HepG2 (cell line): ENCODE data around the gene LBX2. TPM values are rescaled to one million over a fixed set of nuclear protein-coding genes. Genes with fewer than 3 reads are reported as not detected.

ENCODE experiments used
- CHD2 ChIP-seq: IDR thresholded peaks from 2 replicates; pipeline ENCODE4 v1.6.1; 2011; ENCODE audit warnings: low read depth, low read length, improper control_type of control experiment
- KDM2A ChIP-seq: sonication (generic); formaldehyde crosslinking; IDR thresholded peaks from 2 replicates; pipeline ENCODE4 v1.4.0; 2020; ENCODE audit warnings: low read depth, missing genetic modification reagents, borderline replicate concordance
- MEF2D ChIP-seq: sonication (generic); formaldehyde crosslinking; IDR thresholded peaks from 2 replicates; pipeline ENCODE4 v1.5.1; 2020; ENCODE audit warnings: mild to moderate bottlenecking, missing genetic modification reagents
- MYC ChIP-seq: sonication (generic); formaldehyde crosslinking; IDR thresholded peaks from 2 replicates; pipeline ENCODE4 v1.9.0; 2021; ENCODE audit warnings: missing genetic modification reagents, borderline replicate concordance
- NKX3-1 ChIP-seq: sonication (generic); formaldehyde crosslinking; IDR thresholded peaks from 2 replicates; pipeline ENCODE4 v1.5.0; 2020; ENCODE audit warnings: missing genetic modification reagents
- NR2F1 ChIP-seq, 2 experiments: fragments of 450-650 bp in 1 of 2; formaldehyde crosslinking in 1 of 2; IDR thresholded peaks; 2 replicates each; pipeline versions ENCODE4 v1.5.0 to v1.6.1; 2016 to 2020; ENCODE audit warnings: mild to moderate bottlenecking in 1 of 2, missing compliant biosample characterization in 1 of 2, missing genetic modification reagents in 1 of 2, moderate library complexity in 1 of 2
- RARA ChIP-seq: IDR thresholded peaks from 2 replicates; pipeline ENCODE4 v1.6.1; 2016; ENCODE audit warnings: missing genetic modification reagents, missing compliant biosample characterization
- ZNF263 ChIP-seq: sonication (generic); formaldehyde crosslinking; IDR thresholded peaks from 2 replicates; pipeline ENCODE4 v1.4.0; 2020; ENCODE audit warnings: missing genetic modification reagents
- polyA plus RNA-seq, 8 experiments: library from polyadenylated mRNA; depleted of rRNA in 3 of 8; stranded (reverse) in 7 of 8; unstranded in 1 of 8; fragments of >200 nt; fragmentation: Illumina TruSeq in 4 of 8; extraction: Trizol in 4 of 8; gene quantifications; 2 replicates each; pipeline versions ENCODE4 v1.2.1 to v1.2.3, GENCODE V29; 2011 to 2016; ENCODE audit warnings: low read depth in 4 of 8, missing spikeins in 1 of 8, mixed read lengths in 1 of 8; ENCODE audit not compliant: insufficient read depth in 1 of 8
- total RNA-seq, 5 experiments: library from RNA; depleted of rRNA; stranded (reverse); fragments of >200 nt; fragmentation: Illumina TruSeq; extraction: Trizol; gene quantifications; 2 replicates each; pipeline ENCODE4 v1.2.3, GENCODE V29; 2016; ENCODE audit warnings: low read depth in 1 of 5
- TF ChIP-seq, protein P1 (sequence below): sonication (generic); formaldehyde crosslinking; IDR thresholded peaks from 2 replicates; pipeline ENCODE4 v1.4.0; 2020; ENCODE audit warnings: mild to moderate bottlenecking, missing genetic modification reagents, borderline replicate concordance
- TF ChIP-seq, protein P2 (sequence below): sonication (generic); formaldehyde crosslinking; IDR thresholded peaks from 2 replicates; pipeline ENCODE4 v1.5.0; 2020; ENCODE audit warnings: mild to moderate bottlenecking, missing genetic modification reagents
- TF ChIP-seq, protein P3 (sequence below): sonication (generic); formaldehyde crosslinking; IDR thresholded peaks from 2 replicates; pipeline ENCODE4 v1.5.0; 2020; ENCODE audit warnings: missing genetic modification reagents
- TF ChIP-seq, protein P4 (sequence below): IDR thresholded peaks from 2 replicates; pipeline ENCODE4 v1.6.1; 2012; ENCODE audit warnings: low read length, improper control_type of control experiment
- TF ChIP-seq, protein P5 (sequence below): sonication (generic); formaldehyde crosslinking; IDR thresholded peaks from 2 replicates; pipeline ENCODE4 v1.4.0; 2020; ENCODE audit warnings: missing genetic modification reagents

Gene LBX2
- total and polyA plus RNA-seq, 2 of the 13 experiments (the other 11 are each of a cell fraction or from before 2014, with no cell fraction given), result 6.4 to 8.1 TPM

DNA sequence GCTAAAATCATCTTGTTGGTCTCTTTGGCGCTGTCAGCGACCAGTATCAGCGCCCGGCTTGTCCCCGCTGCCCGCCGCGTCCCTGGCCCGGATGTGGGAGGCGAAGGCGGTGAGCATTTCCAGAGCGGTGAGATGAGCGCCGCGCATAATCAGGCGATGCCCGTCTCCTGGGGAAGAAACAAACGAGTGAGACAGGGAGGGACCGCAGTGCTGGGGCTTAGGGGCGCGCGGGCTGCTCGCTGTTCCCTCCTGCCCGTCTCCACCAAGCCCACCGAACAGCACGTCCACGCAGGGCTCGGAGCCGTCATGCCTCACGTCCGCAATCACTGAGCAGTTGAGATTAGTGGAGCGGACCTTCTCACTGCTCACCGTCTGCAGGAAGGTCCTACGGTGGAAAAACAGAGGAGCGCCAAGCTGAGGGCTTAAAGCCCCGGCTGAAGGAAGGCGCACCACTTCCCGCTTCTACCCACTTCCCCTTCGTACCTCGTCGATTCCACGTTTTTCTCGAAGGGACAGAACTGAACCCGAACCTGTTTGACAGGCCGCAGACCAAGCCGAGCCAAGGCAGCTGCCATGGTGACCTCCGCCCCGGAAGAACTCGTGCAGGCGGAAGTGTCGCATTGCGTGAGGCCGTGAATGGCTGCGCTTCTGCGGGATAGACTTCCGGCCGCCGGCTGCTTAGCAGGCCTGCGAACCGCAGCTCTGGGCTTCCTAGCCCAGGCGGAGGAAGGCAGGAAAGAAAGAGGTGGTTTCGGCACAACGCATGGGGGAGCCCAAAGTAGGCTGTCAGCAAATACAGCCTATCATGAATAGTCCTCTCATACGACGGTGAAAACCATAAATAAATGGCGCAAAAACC is 27.1 kb downstream of the LBX2 start, which contains the start of gene MRPL53 (continued):
- TF ChIP-seq, protein P1, sequence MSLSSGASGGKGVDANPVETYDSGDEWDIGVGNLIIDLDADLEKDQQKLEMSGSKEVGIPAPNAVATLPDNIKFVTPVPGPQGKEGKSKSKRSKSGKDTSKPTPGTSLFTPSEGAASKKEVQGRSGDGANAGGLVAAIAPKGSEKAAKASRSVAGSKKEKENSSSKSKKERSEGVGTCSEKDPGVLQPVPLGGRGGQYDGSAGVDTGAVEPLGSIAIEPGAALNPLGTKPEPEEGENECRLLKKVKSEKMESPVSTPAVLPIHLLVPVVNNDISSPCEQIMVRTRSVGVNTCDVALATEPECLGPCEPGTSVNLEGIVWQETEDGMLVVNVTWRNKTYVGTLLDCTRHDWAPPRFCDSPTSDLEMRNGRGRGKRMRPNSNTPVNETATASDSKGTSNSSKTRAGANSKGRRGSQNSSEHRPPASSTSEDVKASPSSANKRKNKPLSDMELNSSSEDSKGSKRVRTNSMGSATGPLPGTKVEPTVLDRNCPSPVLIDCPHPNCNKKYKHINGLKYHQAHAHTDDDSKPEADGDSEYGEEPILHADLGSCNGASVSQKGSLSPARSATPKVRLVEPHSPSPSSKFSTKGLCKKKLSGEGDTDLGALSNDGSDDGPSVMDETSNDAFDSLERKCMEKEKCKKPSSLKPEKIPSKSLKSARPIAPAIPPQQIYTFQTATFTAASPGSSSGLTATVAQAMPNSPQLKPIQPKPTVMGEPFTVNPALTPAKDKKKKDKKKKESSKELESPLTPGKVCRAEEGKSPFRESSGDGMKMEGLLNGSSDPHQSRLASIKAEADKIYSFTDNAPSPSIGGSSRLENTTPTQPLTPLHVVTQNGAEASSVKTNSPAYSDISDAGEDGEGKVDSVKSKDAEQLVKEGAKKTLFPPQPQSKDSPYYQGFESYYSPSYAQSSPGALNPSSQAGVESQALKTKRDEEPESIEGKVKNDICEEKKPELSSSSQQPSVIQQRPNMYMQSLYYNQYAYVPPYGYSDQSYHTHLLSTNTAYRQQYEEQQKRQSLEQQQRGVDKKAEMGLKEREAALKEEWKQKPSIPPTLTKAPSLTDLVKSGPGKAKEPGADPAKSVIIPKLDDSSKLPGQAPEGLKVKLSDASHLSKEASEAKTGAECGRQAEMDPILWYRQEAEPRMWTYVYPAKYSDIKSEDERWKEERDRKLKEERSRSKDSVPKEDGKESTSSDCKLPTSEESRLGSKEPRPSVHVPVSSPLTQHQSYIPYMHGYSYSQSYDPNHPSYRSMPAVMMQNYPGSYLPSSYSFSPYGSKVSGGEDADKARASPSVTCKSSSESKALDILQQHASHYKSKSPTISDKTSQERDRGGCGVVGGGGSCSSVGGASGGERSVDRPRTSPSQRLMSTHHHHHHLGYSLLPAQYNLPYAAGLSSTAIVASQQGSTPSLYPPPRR (CRISPR knock-in tag), result peak; percentile 83
- TF ChIP-seq MEF2D (CRISPR knock-in tag) (peak; percentile 96), KDM2A (peak; percentile 100), ZNF263 (CRISPR knock-in tag) (no peak; the same call in 1 of the 2 replicates), NR2F1 (CRISPR knock-in tag; IDR thresholded peaks at IDR 0.05) (no peak; a peak in 1 of 4 replicates), RARA (CRISPR knock-in tag) (peak; percentile 47), NKX3-1 (peak; percentile 87), CHD2 (0 out of 2 replicates have a peak, but pooled peaks have one; percentile 62), MYC (CRISPR knock-in tag) (peak; percentile 85; the same call in 1 of the 2 replicates)
- TF ChIP-seq, protein P2, sequence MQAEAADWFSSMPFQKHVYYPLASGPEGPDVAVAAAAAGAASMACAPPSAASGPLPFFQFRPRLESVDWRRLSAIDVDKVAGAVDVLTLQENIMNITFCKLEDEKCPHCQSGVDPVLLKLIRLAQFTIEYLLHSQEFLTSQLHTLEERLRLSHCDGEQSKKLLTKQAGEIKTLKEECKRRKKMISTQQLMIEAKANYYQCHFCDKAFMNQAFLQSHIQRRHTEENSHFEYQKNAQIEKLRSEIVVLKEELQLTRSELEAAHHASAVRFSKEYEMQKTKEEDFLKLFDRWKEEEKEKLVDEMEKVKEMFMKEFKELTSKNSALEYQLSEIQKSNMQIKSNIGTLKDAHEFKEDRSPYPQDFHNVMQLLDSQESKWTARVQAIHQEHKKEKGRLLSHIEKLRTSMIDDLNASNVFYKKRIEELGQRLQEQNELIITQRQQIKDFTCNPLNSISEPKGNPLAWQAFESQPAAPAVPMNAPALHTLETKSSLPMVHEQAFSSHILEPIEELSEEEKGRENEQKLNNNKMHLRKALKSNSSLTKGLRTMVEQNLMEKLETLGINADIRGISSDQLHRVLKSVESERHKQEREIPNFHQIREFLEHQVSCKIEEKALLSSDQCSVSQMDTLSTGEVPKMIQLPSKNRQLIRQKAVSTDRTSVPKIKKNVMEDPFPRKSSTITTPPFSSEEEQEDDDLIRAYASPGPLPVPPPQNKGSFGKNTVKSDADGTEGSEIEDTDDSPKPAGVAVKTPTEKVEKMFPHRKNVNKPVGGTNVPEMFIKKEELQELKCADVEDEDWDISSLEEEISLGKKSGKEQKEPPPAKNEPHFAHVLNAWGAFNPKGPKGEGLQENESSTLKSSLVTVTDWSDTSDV (CRISPR knock-in tag), result no peak; the same call in 1 of the 2 replicates
- TF ChIP-seq, protein P3, sequence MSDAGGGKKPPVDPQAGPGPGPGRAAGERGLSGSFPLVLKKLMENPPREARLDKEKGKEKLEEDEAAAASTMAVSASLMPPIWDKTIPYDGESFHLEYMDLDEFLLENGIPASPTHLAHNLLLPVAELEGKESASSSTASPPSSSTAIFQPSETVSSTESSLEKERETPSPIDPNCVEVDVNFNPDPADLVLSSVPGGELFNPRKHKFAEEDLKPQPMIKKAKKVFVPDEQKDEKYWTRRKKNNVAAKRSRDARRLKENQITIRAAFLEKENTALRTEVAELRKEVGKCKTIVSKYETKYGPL (CRISPR knock-in tag), result no peak; the same call in 1 of the 2 replicates
- TF ChIP-seq, protein P4, sequence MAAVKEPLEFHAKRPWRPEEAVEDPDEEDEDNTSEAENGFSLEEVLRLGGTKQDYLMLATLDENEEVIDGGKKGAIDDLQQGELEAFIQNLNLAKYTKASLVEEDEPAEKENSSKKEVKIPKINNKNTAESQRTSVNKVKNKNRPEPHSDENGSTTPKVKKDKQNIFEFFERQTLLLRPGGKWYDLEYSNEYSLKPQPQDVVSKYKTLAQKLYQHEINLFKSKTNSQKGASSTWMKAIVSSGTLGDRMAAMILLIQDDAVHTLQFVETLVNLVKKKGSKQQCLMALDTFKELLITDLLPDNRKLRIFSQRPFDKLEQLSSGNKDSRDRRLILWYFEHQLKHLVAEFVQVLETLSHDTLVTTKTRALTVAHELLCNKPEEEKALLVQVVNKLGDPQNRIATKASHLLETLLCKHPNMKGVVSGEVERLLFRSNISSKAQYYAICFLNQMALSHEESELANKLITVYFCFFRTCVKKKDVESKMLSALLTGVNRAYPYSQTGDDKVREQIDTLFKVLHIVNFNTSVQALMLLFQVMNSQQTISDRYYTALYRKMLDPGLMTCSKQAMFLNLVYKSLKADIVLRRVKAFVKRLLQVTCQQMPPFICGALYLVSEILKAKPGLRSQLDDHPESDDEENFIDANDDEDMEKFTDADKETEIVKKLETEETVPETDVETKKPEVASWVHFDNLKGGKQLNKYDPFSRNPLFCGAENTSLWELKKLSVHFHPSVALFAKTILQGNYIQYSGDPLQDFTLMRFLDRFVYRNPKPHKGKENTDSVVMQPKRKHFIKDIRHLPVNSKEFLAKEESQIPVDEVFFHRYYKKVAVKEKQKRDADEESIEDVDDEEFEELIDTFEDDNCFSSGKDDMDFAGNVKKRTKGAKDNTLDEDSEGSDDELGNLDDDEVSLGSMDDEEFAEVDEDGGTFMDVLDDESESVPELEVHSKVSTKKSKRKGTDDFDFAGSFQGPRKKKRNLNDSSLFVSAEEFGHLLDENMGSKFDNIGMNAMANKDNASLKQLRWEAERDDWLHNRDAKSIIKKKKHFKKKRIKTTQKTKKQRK, result no peak
- TF ChIP-seq, protein P5, sequence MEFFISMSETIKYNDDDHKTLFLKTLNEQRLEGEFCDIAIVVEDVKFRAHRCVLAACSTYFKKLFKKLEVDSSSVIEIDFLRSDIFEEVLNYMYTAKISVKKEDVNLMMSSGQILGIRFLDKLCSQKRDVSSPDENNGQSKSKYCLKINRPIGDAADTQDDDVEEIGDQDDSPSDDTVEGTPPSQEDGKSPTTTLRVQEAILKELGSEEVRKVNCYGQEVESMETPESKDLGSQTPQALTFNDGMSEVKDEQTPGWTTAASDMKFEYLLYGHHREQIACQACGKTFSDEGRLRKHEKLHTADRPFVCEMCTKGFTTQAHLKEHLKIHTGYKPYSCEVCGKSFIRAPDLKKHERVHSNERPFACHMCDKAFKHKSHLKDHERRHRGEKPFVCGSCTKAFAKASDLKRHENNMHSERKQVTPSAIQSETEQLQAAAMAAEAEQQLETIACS, result peak; percentile 40; the same call in 1 of the 2 replicates
